GM21825 (cell line): ENCODE data around the gene ARHGEF1.
"Not testable (repeated sequence)": the region's sequence is repeated elsewhere in the genome, so short reads cannot be mapped to it uniquely, and the experiment has no call there.

ENCODE experiments used
- ATAC-seq: cut with Tn5 transposase; IDR thresholded peaks from one replicate; pipeline ENCODE4 v1.9.1; 2021; ENCODE audit warnings: mild to moderate bottlenecking, moderate library complexity; ENCODE audit not compliant: unreplicated experiment

Gene ARHGEF1

GRCh38 chr19:41929536-41930071, 46.6 kb downstream of the ARHGEF1 start:
- no peak for ATAC-seq

GRCh38 chr19:41930322-41930722, 47.3 kb downstream of the ARHGEF1 start:
- ATAC-seq, result no peak

- ATAC-seq, result no peak
Observed at GRCh38 chr19:41930926-41931592, 48.1 kb downstream of the ARHGEF1 start.

GRCh38 chr19:41932259-41932719, 49.3 kb downstream of the ARHGEF1 start:
- ATAC-seq, result no peak

GRCh38 chr19:41932720-41933332, 49.8 kb downstream of the ARHGEF1 start:
- no peak for ATAC-seq

GRCh38 chr19:41933693-41934426, 50.9 kb downstream of the ARHGEF1 start:
- no peak for ATAC-seq

GRCh38 chr19:41934849-41935374, 51.9 kb downstream of the ARHGEF1 start:
- ATAC-seq, result peak; percentile 53

- no peak for ATAC-seq
Observed at GRCh38 chr19:41935760-41936415, 52.9 kb downstream of the ARHGEF1 start.

- ATAC-seq, result no peak
Observed at GRCh38 chr19:41936416-41936850, 53.4 kb downstream of the ARHGEF1 start.

GRCh38 chr19:41936961-41937360, 54.0 kb downstream of the ARHGEF1 start:
- no peak for ATAC-seq

- ATAC-seq, result no peak
Observed at GRCh38 chr19:41937525-41938468, 54.8 kb downstream of the ARHGEF1 start.

GRCh38 chr19:41939209-41939608, 56.2 kb downstream of the ARHGEF1 start:
- ATAC-seq, result not testable (repeated sequence)

GRCh38 chr19:41939861-41940730, 57.1 kb downstream of the ARHGEF1 start:
- no peak for ATAC-seq

- no peak for ATAC-seq
Observed at GRCh38 chr19:41940731-41941409, 57.9 kb downstream of the ARHGEF1 start.

GRCh38 chr19:41941410-41942202, 58.6 kb downstream of the ARHGEF1 start:
- no peak for ATAC-seq

GRCh38 chr19:41944336-41944735, 61.4 kb downstream of the ARHGEF1 start:
- no peak for ATAC-seq

- ATAC-seq, result peak; percentile 75
Observed at GRCh38 chr19:41945135-41945766, 62.3 kb downstream of the ARHGEF1 start.
